ENCODE data around the gene NTN5.

NTN5 gene

GRCh38 chr19:48627865-48628314 lies 44.9 kb downstream of the NTN5 start:
- DNase-seq: no peak

GRCh38 chr19:48627201-48627864 lies 45.5 kb downstream of the NTN5 start:
- DNase-seq: no peak

GRCh38 chr19:48625891-48626327 lies 46.9 kb downstream of the NTN5 start:
- DNase-seq: no peak

GRCh38 chr19:48624791-48625723 lies 47.8 kb downstream of the NTN5 start:
- no peak for DNase-seq

GRCh38 chr19:48624067-48624594 lies 48.7 kb downstream of the NTN5 start:
- peak; percentile 92 for DNase-seq

- DNase-seq: no peak
Observed at GRCh38 chr19:48623556-48624066, 49.2 kb downstream of the NTN5 start.

- no peak for DNase-seq
Observed at GRCh38 chr19:48619692-48620585, 52.9 kb downstream of the NTN5 start.

- peak; percentile 92 for DNase-seq
Observed at GRCh38 chr19:48618916-48619691, 53.7 kb downstream of the NTN5 start, which contains the start of the genes RPL18 and SPHK2. Gene RPL18 (minus strand): TSS chr19:48619178. CDS start chr19:48619143, 35 bp downstream. Gene SPHK2 (plus strand): TSS chr19:48619506. CDS start chr19:48620515, 1,009 bp downstream.

GRCh38 chr19:48618278-48618915 lies 54.4 kb downstream of the NTN5 start:
- no peak for DNase-seq

GRCh38 chr19:48617146-48617937 lies 55.5 kb downstream of the NTN5 start:
- no peak for DNase-seq

- no peak for DNase-seq
Observed at GRCh38 chr19:48616491-48617056, 56.2 kb downstream of the NTN5 start.

GRCh38 chr19:48616041-48616436 lies 56.8 kb downstream of the NTN5 start:
- no peak for DNase-seq

- no peak for DNase-seq
Observed at GRCh38 chr19:48615231-48616040, 57.4 kb downstream of the NTN5 start.

- no peak for DNase-seq
Observed at GRCh38 chr19:48614436-48615230, 58.2 kb downstream of the NTN5 start, which contains the start of gene FAM83E. Gene FAM83E (minus strand): TSS chr19:48615076. CDS start chr19:48613372, 1,704 bp downstream.

- DNase-seq: no peak
Observed at GRCh38 chr19:48613852-48614435, 58.9 kb downstream of the NTN5 start.

- DNase-seq: no peak
Observed at GRCh38 chr19:48613024-48613851, 59.6 kb downstream of the NTN5 start.
